Measurements from ENCODE around the gene NDOR1. TPM values are rescaled to one million over a fixed set of nuclear protein-coding genes. Genes with fewer than 3 reads are reported as not detected.
A peak's percentile ranks its signal among the peaks of the same experiment; 100 is the strongest.

The NDOR1 gene
- polyA plus RNA-seq, 4 donors = 9.2 to 15.3 (median 12.1) TPM

GRCh38 chr9:137198051-137198901 lies 7.2 kb upstream of the NDOR1 start:
- no peaks in the 10 kb centered on the region for H3K9me3 ChIP-seq (ENCODE audit: control insufficient read depth in 2 of 2, insufficient read depth in 1 of 2, low read depth in 1 of 2, low read length in 1 of 2)
- peaks cover 0 to 56% (median 0%) of the 10 kb centered on the region in 3 donors for H3K4me1 ChIP-seq (ENCODE audit: control insufficient read depth in 3 of 3, insufficient read depth in 2 of 3, low read depth in 1 of 3, low read length in 2 of 3)
- peaks cover 0 to 49% (median 0%) of the 10 kb centered on the region in 3 donors for H3K36me3 ChIP-seq (ENCODE audit: control insufficient read depth in 3 of 3, insufficient read depth in 2 of 3, low read depth in 1 of 3, low read length in 3 of 3)
- DNase-seq (peak; percentile 85 to 95), FAIRE-seq (no peak)
- H3K4me3 ChIP-seq (ENCODE audit: low read depth in 1 of 3, low read length in 3 of 3) = peak overlapping the region; percentile 63 to 95 (median 82)
- WGBS, 3 donors = 10 to 63% (median 43%) methylated on average over 19 of the region's 19 CpGs
- peak overlapping the region; percentile 83 to 99 (median 94) for H3K27ac ChIP-seq (ENCODE audit: low read depth in 1 of 3, low read length in 2 of 3)
- H3K27me3 ChIP-seq (ENCODE audit: control insufficient read depth in 3 of 3, insufficient read depth in 3 of 3, low read length in 3 of 3) = no peaks in the 10 kb centered on the region

DNA sequence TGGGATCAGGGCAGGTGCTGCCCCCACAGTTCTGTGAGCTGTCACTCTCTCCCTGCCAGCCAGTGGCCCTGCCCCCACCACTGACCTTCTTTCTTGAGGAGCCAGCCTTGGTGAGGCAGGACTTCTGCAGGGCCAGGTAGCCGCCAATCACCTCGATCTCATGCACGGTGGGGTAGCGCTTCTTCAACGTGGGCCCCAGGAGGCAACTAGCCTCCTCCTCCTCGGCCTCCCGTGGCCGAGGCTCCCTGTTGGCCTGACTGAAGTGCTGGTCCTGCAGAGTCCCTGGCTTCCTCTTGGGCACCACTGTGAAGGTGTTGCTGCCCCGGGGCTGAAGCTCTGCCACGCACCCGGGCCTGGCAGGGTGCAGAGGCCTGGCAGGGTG lies 6.6 kb upstream of the NDOR1 start:
- 10 to 60% (median 54%) methylated on average over 11 of the region's 11 CpGs for WGBS, 3 donors
- Histone ChIP-seq H3K9me3 (ENCODE audit: control insufficient read depth in 2 of 2, insufficient read depth in 1 of 2, low read depth in 1 of 2, low read length in 1 of 2) (no peaks in the 10 kb centered on the region), H3K36me3 (ENCODE audit: control insufficient read depth in 3 of 3, insufficient read depth in 2 of 3, low read depth in 1 of 3, low read length in 3 of 3) (peaks cover 0 to 43% (median 0%) of the 10 kb centered on the region in 3 donors), H3K4me3 (ENCODE audit: low read depth in 1 of 3, low read length in 3 of 3) (peak overlapping the region; percentile 63 to 95 (median 82)), H3K27me3 (ENCODE audit: control insufficient read depth in 3 of 3, insufficient read depth in 3 of 3, low read length in 3 of 3) (no peaks in the 10 kb centered on the region), H3K4me1 (ENCODE audit: control insufficient read depth in 3 of 3, insufficient read depth in 2 of 3, low read depth in 1 of 3, low read length in 2 of 3) (peaks cover 0 to 61% (median 0%) of the 10 kb centered on the region in 3 donors), H3K27ac (ENCODE audit: low read depth in 1 of 3, low read length in 2 of 3) (peak overlapping the region; percentile 83 to 99 (median 94))
- FAIRE-seq = no peak
- peak; percentile 29 to 54 for DNase-seq

GRCh38 chr9:137199411-137200121 lies 5.9 kb upstream of the NDOR1 start:
- no peak for FAIRE-seq
- 8 to 20% (median 13%) methylated on average over 29 to 51 of the region's 51 CpGs for WGBS, 3 donors
- H3K27me3 ChIP-seq (ENCODE audit: control insufficient read depth in 3 of 3, insufficient read depth in 3 of 3, low read length in 3 of 3) = no peaks in the 10 kb centered on the region
- H3K4me3 ChIP-seq (ENCODE audit: low read depth in 1 of 3, low read length in 3 of 3) = peak overlapping the region; percentile 63 to 95 (median 82)
- peaks cover 0 to 67% (median 5%) of the 10 kb centered on the region in 3 donors for H3K4me1 ChIP-seq (ENCODE audit: control insufficient read depth in 3 of 3, insufficient read depth in 2 of 3, low read depth in 1 of 3, low read length in 2 of 3)
- peaks cover 0 to 36% (median 0%) of the 10 kb centered on the region in 3 donors for H3K36me3 ChIP-seq (ENCODE audit: control insufficient read depth in 3 of 3, insufficient read depth in 2 of 3, low read depth in 1 of 3, low read length in 3 of 3)
- no peaks in the 10 kb centered on the region for H3K9me3 ChIP-seq (ENCODE audit: control insufficient read depth in 2 of 2, insufficient read depth in 1 of 2, low read depth in 1 of 2, low read length in 1 of 2)
- H3K27ac ChIP-seq (ENCODE audit: low read depth in 1 of 3, low read length in 2 of 3) = peak overlapping the region; percentile 83 to 99 (median 94)
- DNase-seq = peak in 1 of 2 donors; percentile 42

DNA sequence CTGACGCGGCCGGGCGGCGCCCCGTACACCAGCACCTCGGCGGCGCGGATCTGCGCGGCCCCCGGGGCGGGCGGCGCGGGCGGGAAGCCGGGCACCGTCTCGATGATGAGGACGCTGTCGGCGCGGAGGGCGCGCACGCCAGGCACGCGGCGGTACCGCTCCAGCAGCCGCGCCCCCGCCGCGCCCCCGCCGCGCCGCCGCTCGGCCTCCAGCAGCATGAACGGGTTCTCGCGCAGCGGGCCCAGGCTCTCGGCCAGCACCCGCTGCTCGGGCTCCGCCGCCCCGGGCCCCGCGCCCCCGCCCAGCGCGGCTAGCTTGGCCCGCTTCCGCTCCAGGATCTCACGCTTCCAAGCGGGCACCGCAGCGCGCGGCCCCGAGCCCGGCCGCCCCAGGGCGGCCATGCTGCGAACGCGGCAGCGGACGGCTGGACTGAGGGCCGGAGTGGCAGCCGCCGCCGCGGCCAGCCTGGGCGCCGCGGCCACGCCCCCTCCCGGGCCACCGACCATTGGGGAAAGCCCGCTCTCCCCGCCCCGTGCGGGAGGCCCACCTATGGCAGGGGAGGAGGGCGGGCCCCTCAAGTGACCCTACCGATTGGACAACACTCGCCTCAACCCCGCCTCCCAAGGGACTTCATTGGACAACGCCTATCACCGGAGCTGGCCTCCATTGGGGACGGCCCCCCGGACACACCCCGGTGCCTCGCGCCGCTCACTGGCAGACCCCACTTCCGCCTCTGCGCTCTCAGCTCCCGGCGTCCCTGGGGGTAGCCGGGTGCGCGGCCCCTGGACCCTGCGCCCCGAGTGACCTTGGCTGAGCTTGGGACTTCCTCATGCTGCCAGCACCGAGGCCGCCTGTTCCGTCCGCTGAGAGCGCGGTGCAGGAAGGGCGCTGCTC lies 4.9 kb upstream of the NDOR1 start, which contains the start of gene TPRN:
TSS of gene TPRN (minus strand) at position 431 of the 894 bp plus-strand sequence. CDS start at position 401, 30 bp downstream.
- DNase-seq (peak; percentile 99 to 100), FAIRE-seq (no peak)
- peak within 1 kb of the TSS; percentile 83 to 99 (median 94) for H3K27ac ChIP-seq (ENCODE audit: low read depth in 1 of 3, low read length in 2 of 3)
- H3K4me1 ChIP-seq (ENCODE audit: control insufficient read depth in 3 of 3, insufficient read depth in 2 of 3, low read depth in 1 of 3, low read length in 2 of 3) = peaks cover 0 to 60% (median 7%) of the 10 kb centered on the region in 3 donors
- H3K36me3 ChIP-seq (ENCODE audit: control insufficient read depth in 3 of 3, insufficient read depth in 2 of 3, low read depth in 1 of 3, low read length in 3 of 3) = peaks cover 0 to 26% (median 0%) of the 10 kb centered on the region in 3 donors
- WGBS, 3 donors = 0 to 1% (median 1%) methylated on average over 47 to 118 of the region's 118 CpGs
- no peaks in the 10 kb centered on the region for H3K27me3 ChIP-seq (ENCODE audit: control insufficient read depth in 3 of 3, insufficient read depth in 3 of 3, low read length in 3 of 3)
- peak within 1 kb of the TSS; percentile 66 to 95 (median 82) for H3K4me3 ChIP-seq (ENCODE audit: low read depth in 1 of 3, low read length in 3 of 3)
- H3K9me3 ChIP-seq (ENCODE audit: control insufficient read depth in 2 of 2, insufficient read depth in 1 of 2, low read depth in 1 of 2, low read length in 1 of 2) = no peaks in the 10 kb centered on the region

DNA sequence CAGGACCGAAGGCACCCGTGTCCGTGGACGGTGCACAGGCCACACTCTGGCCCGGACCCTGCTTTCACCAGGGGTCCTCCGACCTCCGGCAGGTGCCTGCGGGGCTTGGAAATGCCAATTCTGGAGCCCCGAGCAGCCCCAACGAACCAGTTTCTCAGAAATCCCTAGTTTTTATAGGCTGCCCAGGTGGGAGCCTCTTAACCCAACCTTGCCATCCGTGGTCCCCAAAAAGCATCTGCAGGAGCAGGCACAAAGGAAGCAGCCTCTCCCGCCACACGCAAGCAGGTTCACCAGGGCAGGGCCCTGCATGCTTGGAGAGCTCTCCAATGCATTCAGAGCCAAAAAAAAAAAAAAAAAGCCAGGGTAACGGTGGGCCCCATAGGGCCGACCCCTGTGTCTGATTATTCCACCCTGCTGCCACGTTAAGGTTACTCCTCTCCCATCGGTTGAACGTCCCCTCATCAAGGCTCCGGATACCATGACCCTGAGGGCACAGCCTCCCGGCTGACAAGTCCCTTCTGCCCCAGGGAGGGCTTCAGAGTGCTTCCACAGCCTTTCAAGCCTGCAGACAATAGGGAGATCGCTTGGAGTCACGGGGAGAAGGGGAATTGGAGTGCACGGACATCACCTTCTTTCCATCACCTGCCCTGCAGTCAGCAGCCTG lies 4.2 kb upstream of the NDOR1 start:
- WGBS, 3 donors = 12 to 19% (median 17%) methylated on average over 23 of the region's 23 CpGs
- Histone ChIP-seq H3K27ac (ENCODE audit: low read depth in 1 of 3, low read length in 2 of 3) (peak overlapping the region; percentile 74 to 88 (median 78)), H3K9me3 (ENCODE audit: control insufficient read depth in 2 of 2, insufficient read depth in 1 of 2, low read depth in 1 of 2, low read length in 1 of 2) (no peaks in the 10 kb centered on the region), H3K27me3 (ENCODE audit: control insufficient read depth in 3 of 3, insufficient read depth in 3 of 3, low read length in 3 of 3) (no peaks in the 10 kb centered on the region), H3K4me1 (ENCODE audit: control insufficient read depth in 3 of 3, insufficient read depth in 2 of 3, low read depth in 1 of 3, low read length in 2 of 3) (peaks cover 4 to 56% (median 10%) of the 10 kb centered on the region in 3 donors), H3K36me3 (ENCODE audit: control insufficient read depth in 3 of 3, insufficient read depth in 2 of 3, low read depth in 1 of 3, low read length in 3 of 3) (peaks cover 0 to 22% (median 0%) of the 10 kb centered on the region in 3 donors), H3K4me3 (ENCODE audit: low read depth in 1 of 3, low read length in 3 of 3) (peak overlapping the region; percentile 50 to 95 (median 66))
- FAIRE-seq = no peak
- no peak for DNase-seq

DNA sequence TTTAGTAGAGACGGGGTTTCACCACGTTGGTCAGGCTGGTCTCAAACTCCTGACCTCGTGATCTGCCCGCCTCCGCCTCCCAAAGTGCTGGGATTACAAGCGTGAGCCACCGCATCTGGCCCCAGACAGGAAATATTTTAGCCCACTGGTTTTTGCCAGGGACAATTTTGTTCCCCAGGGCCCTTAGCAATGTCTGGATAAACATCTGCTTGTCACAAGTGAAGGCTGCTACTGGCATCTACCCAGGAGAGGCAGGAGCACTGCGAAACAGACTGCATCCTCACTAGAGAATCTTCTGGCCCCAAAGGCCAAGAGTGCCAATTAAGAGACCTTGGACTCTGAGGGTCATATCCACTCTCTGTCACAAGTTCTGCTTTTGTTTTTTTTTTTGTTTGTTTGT lies 2.5 kb upstream of the NDOR1 start:
- 73 to 81% (median 74%) methylated on average over 8 of the region's 8 CpGs for WGBS, 3 donors
- Histone ChIP-seq H3K4me1 (ENCODE audit: control insufficient read depth in 3 of 3, insufficient read depth in 2 of 3, low read depth in 1 of 3, low read length in 2 of 3) (peaks cover 5 to 44% (median 13%) of the 10 kb centered on the region in 3 donors), H3K27ac (ENCODE audit: low read depth in 1 of 3, low read length in 2 of 3) (no peak overlapping the region), H3K9me3 (ENCODE audit: control insufficient read depth in 2 of 2, insufficient read depth in 1 of 2, low read depth in 1 of 2, low read length in 1 of 2) (no peaks in the 10 kb centered on the region), H3K27me3 (ENCODE audit: control insufficient read depth in 3 of 3, insufficient read depth in 3 of 3, low read length in 3 of 3) (no peaks in the 10 kb centered on the region), H3K36me3 (ENCODE audit: control insufficient read depth in 3 of 3, insufficient read depth in 2 of 3, low read depth in 1 of 3, low read length in 3 of 3) (peaks cover 0 to 19% (median 0%) of the 10 kb centered on the region in 3 donors), H3K4me3 (ENCODE audit: low read depth in 1 of 3, low read length in 3 of 3) (no peak overlapping the region)
- no peak for FAIRE-seq
- no peak for DNase-seq

GRCh38 chr9:137204731-137205125 lies 772 bp upstream of the NDOR1 start:
- H3K9me3 ChIP-seq (ENCODE audit: control insufficient read depth in 2 of 2, insufficient read depth in 1 of 2, low read depth in 1 of 2, low read length in 1 of 2) = no peaks in the 10 kb centered on the region
- peak overlapping the region; percentile 87 to 95 (median 91) for H3K4me3 ChIP-seq (ENCODE audit: low read depth in 1 of 3, low read length in 3 of 3)
- H3K4me1 ChIP-seq (ENCODE audit: control insufficient read depth in 3 of 3, insufficient read depth in 2 of 3, low read depth in 1 of 3, low read length in 2 of 3) = peaks cover 5 to 31% (median 13%) of the 10 kb centered on the region in 3 donors
- no peaks in the 10 kb centered on the region for H3K27me3 ChIP-seq (ENCODE audit: control insufficient read depth in 3 of 3, insufficient read depth in 3 of 3, low read length in 3 of 3)
- DNase-seq = no peak
- peaks cover 0 to 14% (median 0%) of the 10 kb centered on the region in 3 donors for H3K36me3 ChIP-seq (ENCODE audit: control insufficient read depth in 3 of 3, insufficient read depth in 2 of 3, low read depth in 1 of 3, low read length in 3 of 3)
- H3K27ac ChIP-seq (ENCODE audit: low read depth in 1 of 3, low read length in 2 of 3) = peak overlapping the region; percentile 67 to 92 (median 92)
- FAIRE-seq = no peak
- 2 to 14% (median 4%) methylated on average over 21 of the region's 21 CpGs for WGBS, 3 donors
